ENCODE data around the gene ACAD8. TPM values are rescaled to one million over a fixed set of nuclear protein-coding genes. Genes with fewer than 3 reads are reported as not detected.

The ACAD8 gene
- polyA plus RNA-seq, 1 donor from 2014 or later, result 68.8 TPM

- Histone ChIP-seq H3K27me3 (ENCODE audit: insufficient read depth, low read depth, low read length) (no peaks in the 10 kb centered on the region), H3K9ac (ENCODE audit: low read length) (peak within 1 kb of the TSS; percentile 93), H3K4me2 (ENCODE audit: low read length) (peak within 1 kb of the TSS; percentile 89), H4K20me1 (ENCODE audit: insufficient read depth) (no peaks in the 10 kb centered on the region), H3K4me3 (ENCODE audit: low read length) (peak within 1 kb of the TSS; percentile 99), H3K79me2 (replicated peaks; ENCODE audit: insufficient read depth, low read length) (peaks cover 46% of the 10 kb centered on the region), H2AFZ (ENCODE audit: low read depth, low read length) (peak within 1 kb of the TSS; percentile 97), H3F3A (ENCODE audit: insufficient read depth, low read length, poor library complexity, severe bottlenecking) (no peaks in the 10 kb centered on the region), H3K27ac (ENCODE audit: low read length) (peak within 1 kb of the TSS; percentile 86), H3K9me3 (ENCODE audit: low read length) (no peaks in the 10 kb centered on the region), H3K9me2 (ENCODE audit: insufficient read depth, low read length) (no peaks in the 10 kb centered on the region), H3K36me3 (ENCODE audit: insufficient read depth, low read length) (no peaks in the 10 kb centered on the region)
- TF ChIP-seq EZH2 (IDR thresholded peaks at IDR 0.05; ENCODE audit: borderline replicate concordance, insufficient read depth, low read length, poor library complexity, severe bottlenecking), result no peak
- no peak for TF ChIP-seq REST (IDR thresholded peaks at IDR 0.05; ENCODE audit: borderline replicate concordance)
- TF ChIP-seq MXI1 (conservative IDR thresholded peaks at IDR 0.05; ENCODE audit: poor library complexity, severe bottlenecking), result peak; percentile 100
- peak; percentile 35 for TF ChIP-seq TAF1 (IDR thresholded peaks at IDR 0.05; ENCODE audit: low read depth)
- TF ChIP-seq EP300 (conservative IDR thresholded peaks at IDR 0.05; ENCODE audit: poor library complexity, severe bottlenecking), result peak; percentile 61
- TF ChIP-seq RAD21 (conservative IDR thresholded peaks at IDR 0.05), result no peak
- TF ChIP-seq POLR2AphosphoS5 (IDR thresholded peaks at IDR 0.05), result peak; percentile 87
- TF ChIP-seq SMC3 (conservative IDR thresholded peaks at IDR 0.05; ENCODE audit: poor library complexity), result peak; percentile 27
- TF ChIP-seq CTCF (IDR thresholded peaks at IDR 0.05; ENCODE audit: poor library complexity, severe bottlenecking), result no peak
These were observed 29.3 kb upstream of the ACAD8 start, which contains the start of the genes NCAPD3 and VPS26B for GRCh38 chr11:134223836-134224709. TSS of gene NCAPD3 (minus strand) at chr11:134223967. CDS start at chr11:134223926, 41 bp downstream. TSS of gene VPS26B (plus strand) at chr11:134224671. CDS start at chr11:134225123, 452 bp downstream.

GRCh38 chr11:134224710-134225664 is 28.4 kb upstream of the ACAD8 start:
- Histone ChIP-seq H2AFZ (ENCODE audit: low read depth, low read length) (peak overlapping the region; percentile 18), H3K9ac (ENCODE audit: low read length) (peak overlapping the region; percentile 93), H3K36me3 (ENCODE audit: insufficient read depth, low read length) (no peaks in the 10 kb centered on the region), H3F3A (ENCODE audit: insufficient read depth, low read length, poor library complexity, severe bottlenecking) (no peaks in the 10 kb centered on the region), H3K4me3 (ENCODE audit: low read length) (peak overlapping the region; percentile 99), H3K27ac (ENCODE audit: low read length) (peak overlapping the region; percentile 81), H3K27me3 (ENCODE audit: insufficient read depth, low read depth, low read length) (no peaks in the 10 kb centered on the region), H3K9me2 (ENCODE audit: insufficient read depth, low read length) (no peaks in the 10 kb centered on the region), H4K20me1 (ENCODE audit: insufficient read depth) (no peaks in the 10 kb centered on the region), H3K4me2 (ENCODE audit: low read length) (peak overlapping the region; percentile 89), H3K9me3 (ENCODE audit: low read length) (no peaks in the 10 kb centered on the region), H3K79me2 (replicated peaks; ENCODE audit: insufficient read depth, low read length) (peaks cover 47% of the 10 kb centered on the region)
- TF ChIP-seq SMC3 (conservative IDR thresholded peaks at IDR 0.05; ENCODE audit: poor library complexity), result no peak
- TF ChIP-seq EZH2 (IDR thresholded peaks at IDR 0.05; ENCODE audit: borderline replicate concordance, insufficient read depth, low read length, poor library complexity, severe bottlenecking), result no peak
- TF ChIP-seq RAD21 (conservative IDR thresholded peaks at IDR 0.05), result peak; percentile 25
- no peak for TF ChIP-seq CTCF (IDR thresholded peaks at IDR 0.05; ENCODE audit: poor library complexity, severe bottlenecking)
- no peak for TF ChIP-seq MXI1 (conservative IDR thresholded peaks at IDR 0.05; ENCODE audit: poor library complexity, severe bottlenecking)
- TF ChIP-seq REST (IDR thresholded peaks at IDR 0.05; ENCODE audit: borderline replicate concordance), result peak; percentile 55
- peak; percentile 25 for TF ChIP-seq TAF1 (IDR thresholded peaks at IDR 0.05; ENCODE audit: low read depth)
- TF ChIP-seq POLR2AphosphoS5 (IDR thresholded peaks at IDR 0.05), result no peak
- no peak for TF ChIP-seq EP300 (conservative IDR thresholded peaks at IDR 0.05; ENCODE audit: poor library complexity, severe bottlenecking)
